Endodermal cell (in vitro differentiated cells): ENCODE data around the gene SLC27A6. TPM values are rescaled to one million over a fixed set of nuclear protein-coding genes. Genes with fewer than 3 reads are reported as not detected.

Experiments
- DNase-seq: peaks from one replicate; pipeline ENCODE4 v3.0.0-alpha.2; 2017
- H3K27ac ChIP-seq: 2 replicates; pipeline ENCODE4 v1.5.1; 2013; ENCODE audit warnings: mild to moderate bottlenecking, low read depth, low read length, moderate library complexity
- H3K27me3 ChIP-seq: 2 replicates; pipeline ENCODE4 v1.6.1; 2013; ENCODE audit warnings: mild to moderate bottlenecking, low read length, moderate library complexity; ENCODE audit not compliant: insufficient read depth, control insufficient read depth, poor library complexity, severe bottlenecking
- H3K36me3 ChIP-seq: 2 replicates; pipeline ENCODE4 v1.7.0; 2013; ENCODE audit warnings: mild to moderate bottlenecking, low read length, moderate library complexity; ENCODE audit not compliant: control insufficient read depth, insufficient read depth
- H3K4me1 ChIP-seq: one replicate; pipeline ENCODE4 v1.7.0; 2013; ENCODE audit warnings: low read length; ENCODE audit not compliant: control insufficient read depth, insufficient read depth
- H3K4me3 ChIP-seq: 2 replicates; pipeline ENCODE4 v1.5.1; 2013; ENCODE audit warnings: mild to moderate bottlenecking, low read length, moderate library complexity
- H3K9ac ChIP-seq: 2 replicates; pipeline ENCODE4 v1.6.1; 2013; ENCODE audit warnings: mild to moderate bottlenecking, low read length, moderate library complexity; ENCODE audit not compliant: poor library complexity, severe bottlenecking; ENCODE audit errors: extremely low read depth
- H3K9me3 ChIP-seq: 2 replicates; pipeline ENCODE4 v1.6.1; 2013; ENCODE audit warnings: mild to moderate bottlenecking, low read length, moderate library complexity; ENCODE audit not compliant: control insufficient read depth
- H3K27ac Mint-ChIP-seq: 2 replicates; pipeline ENCODE4 v1.8.0; 2020; ENCODE audit warnings: mixed read lengths
- H3K27me3 Mint-ChIP-seq: 2 replicates; pipeline ENCODE4 v1.8.0; 2021; ENCODE audit warnings: mild to moderate bottlenecking, mixed read lengths; ENCODE audit not compliant: insufficient read depth
- H3K36me3 Mint-ChIP-seq: 2 replicates; pipeline ENCODE4 v1.8.0; 2020; ENCODE audit warnings: low read depth, mixed read lengths
- H3K4me1 Mint-ChIP-seq: 2 replicates; pipeline ENCODE4 v1.8.0; 2020; ENCODE audit warnings: mixed read lengths
- H3K4me3 Mint-ChIP-seq: 2 replicates; pipeline ENCODE4 v1.8.0; 2020; ENCODE audit warnings: mild to moderate bottlenecking, moderate library complexity, mixed read lengths
- H3K9me3 Mint-ChIP-seq: 2 replicates; pipeline ENCODE4 v1.8.0; 2020; ENCODE audit warnings: mild to moderate bottlenecking, mixed read lengths
- CTCF ChIP-seq: fragments of 200-600 bp; sonication (generic); conservative IDR thresholded peaks from 2 replicates; pipeline ENCODE4 v1.5.0; 2021; ENCODE audit warnings: antibody characterized with exemption, mild to moderate bottlenecking
- WGBS, 2 experiments: methylation state at CpG; one replicate each; pipeline versions ENCODE4 v1.1.5 to v1.1.7; 2013; ENCODE audit warnings: missing lambda C conversion rate in 2 of 2, mixed read lengths in 1 of 2; ENCODE audit not compliant: insufficient coverage in 1 of 2, insufficient read length in 1 of 2; 5-methylcytosine and 5-hydroxymethylcytosine counted together
- total RNA-seq, 2 donors: library from RNA; stranded (reverse); fragmentation: NEBNext Ultra II Directional in 1 of 2; extraction: Animal tissue kit (Norgen Biotek cat#: 25700) in 1 of 2; gene quantifications; 2 replicates in 1 of 2; 3 replicates in 1 of 2; pipeline ENCODE4 v1.2.1, GENCODE V29; 2021

SLC27A6 gene
- total RNA-seq, 2 donors from 2014 or later, result 3.3 to 7.2 TPM

GRCh38 chr5:129077433-129078075, 112.3 kb downstream of the SLC27A6 start:
- Mint-ChIP-seq H3K36me3 (no peaks in the 10 kb centered on the region), H3K4me1 (no peaks in the 10 kb centered on the region), H3K9me3 (no peaks in the 10 kb centered on the region), H3K27me3 (peaks cover 3% of the 10 kb centered on the region), H3K27ac (no peak overlapping the region), H3K4me3 (no peak overlapping the region)
- WGBS, 2 experiments, result 80 to 97% methylated on average over 1 to 3 of the region's 3 CpGs
- no peak for TF ChIP-seq CTCF
- H3K4me3 ChIP-seq, result no peak overlapping the region
- no peak overlapping the region for H3K9ac ChIP-seq
- DNase-seq, result no peak
- H3K9me3 ChIP-seq, result no peaks in the 10 kb centered on the region
- H3K4me1 ChIP-seq, result no peaks in the 10 kb centered on the region
- H3K27ac ChIP-seq, result no peak overlapping the region
- H3K27me3 ChIP-seq, result no peaks in the 10 kb centered on the region
- no peaks in the 10 kb centered on the region for H3K36me3 ChIP-seq

DNA sequence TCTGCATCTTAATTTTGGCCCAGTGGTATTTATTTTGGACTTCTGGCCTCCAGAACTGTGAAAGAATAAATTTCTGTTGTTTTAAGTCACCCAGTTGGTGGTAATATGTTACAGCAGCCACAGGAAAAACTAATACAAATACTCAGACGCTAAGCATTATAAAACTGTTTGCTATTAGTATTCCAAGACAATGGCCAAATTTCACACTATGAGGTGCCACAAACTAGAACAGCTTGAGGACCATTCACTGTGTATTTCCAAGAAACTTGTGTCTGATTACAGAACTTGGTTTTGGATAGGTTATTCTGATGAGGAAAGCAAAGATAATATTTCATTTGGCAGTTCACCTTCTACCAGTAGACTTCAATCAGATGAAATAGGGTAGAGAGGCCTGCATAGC, 113.0 kb downstream of the SLC27A6 start:
- Mint-ChIP-seq H3K9me3 (no peaks in the 10 kb centered on the region), H3K27me3 (peaks cover 3% of the 10 kb centered on the region), H3K4me3 (no peak overlapping the region), H3K4me1 (no peaks in the 10 kb centered on the region), H3K27ac (no peak overlapping the region), H3K36me3 (no peaks in the 10 kb centered on the region)
- no peaks in the 10 kb centered on the region for H3K27me3 ChIP-seq
- DNase-seq, result no peak
- H3K4me3 ChIP-seq, result no peak overlapping the region
- no peak overlapping the region for H3K27ac ChIP-seq
- WGBS, 2 experiments, result 75 to 90% methylated on average over 1 of the region's 1 CpG
- no peaks in the 10 kb centered on the region for H3K36me3 ChIP-seq
- no peaks in the 10 kb centered on the region for H3K9me3 ChIP-seq
- H3K4me1 ChIP-seq, result no peaks in the 10 kb centered on the region
- no peak for TF ChIP-seq CTCF
- H3K9ac ChIP-seq, result no peak overlapping the region

- H3K27ac ChIP-seq, result no peak overlapping the region
- H3K36me3 ChIP-seq, result no peaks in the 10 kb centered on the region
- H3K9ac ChIP-seq, result no peak overlapping the region
- H3K27me3 ChIP-seq, result no peaks in the 10 kb centered on the region
- H3K4me3 Mint-ChIP-seq, result no peak overlapping the region
- no peak overlapping the region for H3K4me3 ChIP-seq
- TF ChIP-seq CTCF, result no peak
- no peaks in the 10 kb centered on the region for H3K36me3 Mint-ChIP-seq
- no peaks in the 10 kb centered on the region for H3K4me1 ChIP-seq
- no peaks in the 10 kb centered on the region for H3K9me3 ChIP-seq
- H3K9me3 Mint-ChIP-seq, result no peaks in the 10 kb centered on the region
- no peak for DNase-seq
- 82 to 92% methylated on average over 2 to 3 of the region's 3 CpGs for WGBS, 2 experiments
- H3K27ac Mint-ChIP-seq, result no peak overlapping the region
- H3K27me3 Mint-ChIP-seq, result peaks cover 3% of the 10 kb centered on the region
- no peaks in the 10 kb centered on the region for H3K4me1 Mint-ChIP-seq
These were observed 113.4 kb downstream of the SLC27A6 start for GRCh38 chr5:129078660-129079059.
